Smooth muscle cell (in vitro differentiated cells): Measurements from ENCODE around the gene DCBLD2. TPM values are rescaled to one million over a fixed set of nuclear protein-coding genes. Genes with fewer than 3 reads are reported as not detected.

ENCODE experiments used
- DNase-seq: peaks from one replicate; lab custom pipeline; 2025; ENCODE audit not compliant: unreplicated experiment; lab: John Stamatoyannopoulos, UW
- H2AFZ ChIP-seq: fragments of 200-600 bp; sonication (generic); 2 replicates; pipeline ENCODE4 v1.6.0; 2016; ENCODE audit warnings: antibody characterized with exemption, low read depth, mild to moderate bottlenecking
- H3F3A ChIP-seq: fragments of 200-600 bp; sonication (generic); 2 replicates; pipeline ENCODE4 v1.6.0; 2017; ENCODE audit warnings: antibody characterized with exemption, low read depth
- H3K27ac ChIP-seq: fragments of 200-600 bp; sonication (generic); 2 replicates; pipeline ENCODE4 v1.5.1; 2016; ENCODE audit warnings: low read depth, mild to moderate bottlenecking
- H3K27me3 ChIP-seq: fragments of 200-600 bp; sonication (generic); 2 replicates; pipeline ENCODE4 v1.6.1; 2016; ENCODE audit warnings: low read depth, mild to moderate bottlenecking
- H3K36me3 ChIP-seq: fragments of 200-600 bp; sonication (generic); 2 replicates; pipeline ENCODE4 v1.5.1; 2016; ENCODE audit warnings: low read depth
- H3K4me1 ChIP-seq: fragments of 200-600 bp; sonication (generic); 2 replicates; pipeline ENCODE4 v1.5.1; 2016; ENCODE audit warnings: low read depth
- H3K4me2 ChIP-seq: fragments of 200-600 bp; sonication (generic); 2 replicates; pipeline ENCODE4 v1.6.0; 2016; ENCODE audit warnings: mild to moderate bottlenecking
- H3K4me3 ChIP-seq: fragments of 200-600 bp; sonication (generic); 2 replicates; pipeline ENCODE4 v1.5.1; 2016; ENCODE audit warnings: mild to moderate bottlenecking
- H3K79me2 ChIP-seq: fragments of 200-600 bp; sonication (generic); 2 replicates; pipeline ENCODE4 v1.6.0; 2016; ENCODE audit warnings: low read depth, mild to moderate bottlenecking
- H3K9ac ChIP-seq: fragments of 200-600 bp; sonication (generic); 2 replicates; pipeline ENCODE4 v1.6.0; 2016; ENCODE audit warnings: low read depth
- H3K9me3 ChIP-seq: fragments of 200-600 bp; sonication (generic); replicated peaks from 2 replicates; pipeline ENCODE4 v1.5.1; 2016; ENCODE audit warnings: low read depth
- H4K20me1 ChIP-seq: fragments of 200-600 bp; sonication (generic); 2 replicates; pipeline ENCODE4 v1.6.0; 2016; ENCODE audit warnings: low read depth
- CTCF ChIP-seq: fragments of 200-600 bp; sonication (generic); IDR thresholded peaks from 2 replicates; pipeline ENCODE4 v1.5.1; 2017; ENCODE audit warnings: borderline replicate concordance, mild to moderate bottlenecking, antibody characterized with exemption; ENCODE audit not compliant: insufficient read depth, poor library complexity, severe bottlenecking
- WGBS: methylation state at CpG from one replicate; pipeline ENCODE4 v1.1.7; 2016; ENCODE audit warnings: low lambda C conversion rate; 5-methylcytosine and 5-hydroxymethylcytosine counted together
- polyA plus RNA-seq: library from polyadenylated mRNA; unstranded; fragments of >200 nt; fragmentation: Nextera tagmentation; extraction: Ambion mirVana; gene quantifications from 2 replicates; pipeline ENCODE4 v1.2.1, GENCODE V29; 2016
- total RNA-seq: library from RNA; depleted of rRNA; stranded (reverse); fragments of >200 nt; gene quantifications from 2 replicates; pipeline ENCODE4 v1.2.3, GENCODE V29; 2014

The DCBLD2 gene
- total and polyA plus RNA-seq, 2 experiments from 2014 or later: 39.9 to 111 TPM

GRCh38 chr3:98761643-98762229, 139.8 kb downstream of the DCBLD2 start:
- Histone ChIP-seq H3K4me2 (no peak overlapping the region), H3K27ac (no peak overlapping the region), H3F3A (no peaks in the 10 kb centered on the region), H3K4me3 (no peak overlapping the region), H3K36me3 (no peaks in the 10 kb centered on the region), H3K79me2 (peaks cover 43% of the 10 kb centered on the region), H4K20me1 (peaks cover 52% of the 10 kb centered on the region), H2AFZ (no peak overlapping the region), H3K27me3 (no peaks in the 10 kb centered on the region), H3K9me3 (no peaks in the 10 kb centered on the region), H3K4me1 (peaks cover 7% of the 10 kb centered on the region), H3K9ac (no peak overlapping the region)
- TF ChIP-seq CTCF: no peak
- WGBS: 41% methylated on average over 2 of the region's 2 CpGs
- DNase-seq: no peak

GRCh38 chr3:98759629-98760028, 141.9 kb downstream of the DCBLD2 start:
- DNase-seq: no peak
- Histone ChIP-seq H3K9ac (no peak overlapping the region), H3K79me2 (peaks cover 57% of the 10 kb centered on the region), H3K4me2 (no peak overlapping the region), H2AFZ (no peak overlapping the region), H3F3A (no peaks in the 10 kb centered on the region), H4K20me1 (peaks cover 59% of the 10 kb centered on the region), H3K4me3 (no peak overlapping the region), H3K4me1 (peaks cover 7% of the 10 kb centered on the region), H3K27me3 (no peaks in the 10 kb centered on the region), H3K27ac (no peak overlapping the region), H3K9me3 (no peaks in the 10 kb centered on the region), H3K36me3 (no peaks in the 10 kb centered on the region)
- no peak for TF ChIP-seq CTCF
- WGBS: 100% methylated on average over 2 of the region's 2 CpGs

GRCh38 chr3:98755601-98756000, 145.9 kb downstream of the DCBLD2 start:
- peaks cover 69% of the 10 kb centered on the region for H3K79me2 ChIP-seq
- peak overlapping the region; percentile 21 for H3K4me2 ChIP-seq
- no peak for TF ChIP-seq CTCF
- no peaks in the 10 kb centered on the region for H3F3A ChIP-seq
- no peak overlapping the region for H2AFZ ChIP-seq
- no peak overlapping the region for H3K27ac ChIP-seq
- DNase-seq: no peak
- no peaks in the 10 kb centered on the region for H3K27me3 ChIP-seq
- H4K20me1 ChIP-seq: peaks cover 43% of the 10 kb centered on the region
- H3K9me3 ChIP-seq: no peaks in the 10 kb centered on the region
- peak overlapping the region; percentile 7 for H3K9ac ChIP-seq
- H3K4me1 ChIP-seq: no peaks in the 10 kb centered on the region
- H3K36me3 ChIP-seq: no peaks in the 10 kb centered on the region
- no peak overlapping the region for H3K4me3 ChIP-seq
- WGBS: 82% methylated on average over 4 of the region's 4 CpGs

GRCh38 chr3:98754483-98754882, 147.0 kb downstream of the DCBLD2 start:
- no peak overlapping the region for H3K27ac ChIP-seq
- 61% methylated on average over 3 of the region's 3 CpGs for WGBS
- no peak for TF ChIP-seq CTCF

More at GRCh38 chr3:98754483-98754882, 147.0 kb downstream of the DCBLD2 start:
- Histone ChIP-seq H3K4me2 (no peak overlapping the region), H3K4me3 (no peak overlapping the region), H3K4me1 (no peaks in the 10 kb centered on the region), H4K20me1 (peaks cover 35% of the 10 kb centered on the region), H3K9ac (no peak overlapping the region), H3K27me3 (no peaks in the 10 kb centered on the region), H3K9me3 (no peaks in the 10 kb centered on the region), H3F3A (no peaks in the 10 kb centered on the region), H3K79me2 (peaks cover 69% of the 10 kb centered on the region), H2AFZ (no peak overlapping the region), H3K36me3 (no peaks in the 10 kb centered on the region)
- no peak for DNase-seq
